GM11168 (cell line): Measurements from ENCODE around the gene ABHD16A.

Experiments
- in situ Hi-C: fragments of 300-500 bp; cut with MboI; formaldehyde crosslinking; loops from one replicate; pipeline ENCODE4 v1.12.0; 2022; ENCODE audit warnings: low sequenced_read_pairs; ENCODE audit not compliant: unreplicated experiment

The ABHD16A gene

DNA sequence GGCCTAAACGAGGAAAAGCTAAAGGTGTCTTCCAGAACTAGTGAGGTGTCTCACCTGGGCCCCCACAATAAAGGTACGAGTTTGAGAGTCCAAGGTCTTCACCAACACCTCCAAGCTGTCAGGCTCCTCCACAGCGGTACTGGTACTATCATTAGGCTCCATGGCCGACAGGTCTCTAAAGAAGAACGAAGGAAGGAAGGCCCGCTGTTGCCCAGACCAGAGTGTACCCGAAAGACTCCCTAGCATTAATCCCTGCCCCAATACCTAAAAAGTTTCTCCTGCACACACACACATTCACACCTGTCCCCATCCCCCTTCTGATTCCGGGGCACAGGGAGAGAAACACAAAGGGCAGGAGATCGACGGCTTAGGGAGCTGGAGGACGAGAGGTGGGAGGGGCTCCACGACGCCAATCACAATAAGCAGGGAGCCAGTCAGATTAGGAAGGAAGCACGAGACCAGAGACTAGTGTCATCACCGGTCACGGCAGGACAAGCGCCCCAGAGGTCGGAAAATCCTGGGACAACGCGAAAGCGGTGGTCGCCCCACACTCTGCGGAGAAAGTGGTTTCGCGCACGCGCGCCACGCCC is 51.4 kb downstream of the ABHD16A start:
- in situ Hi-C loops = no loop called here

DNA sequence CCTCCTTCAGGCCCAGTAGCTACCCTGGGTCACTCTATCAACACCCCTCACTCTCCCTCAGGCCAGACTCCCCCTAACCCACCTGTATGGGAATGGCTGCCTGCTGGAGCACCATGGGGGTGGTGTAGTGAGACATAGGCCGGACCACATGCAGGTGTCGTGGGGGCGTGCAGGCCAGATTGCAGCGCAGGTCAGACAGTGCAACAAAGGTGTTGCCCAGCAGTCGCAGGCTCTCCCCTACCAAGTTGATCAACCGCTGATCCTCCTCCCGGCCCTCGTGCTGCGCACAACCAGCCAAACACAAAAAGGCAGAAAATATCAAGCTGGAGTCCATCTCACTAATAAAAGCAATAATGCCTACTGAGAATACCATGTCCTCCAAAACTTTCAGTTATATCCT is 57.8 kb downstream of the ABHD16A start:
- in situ Hi-C loops = no loop called here

GRCh38 chr6:31643818-31644454 is 59.2 kb downstream of the ABHD16A start:
- in situ Hi-C loops = no loop called here

DNA sequence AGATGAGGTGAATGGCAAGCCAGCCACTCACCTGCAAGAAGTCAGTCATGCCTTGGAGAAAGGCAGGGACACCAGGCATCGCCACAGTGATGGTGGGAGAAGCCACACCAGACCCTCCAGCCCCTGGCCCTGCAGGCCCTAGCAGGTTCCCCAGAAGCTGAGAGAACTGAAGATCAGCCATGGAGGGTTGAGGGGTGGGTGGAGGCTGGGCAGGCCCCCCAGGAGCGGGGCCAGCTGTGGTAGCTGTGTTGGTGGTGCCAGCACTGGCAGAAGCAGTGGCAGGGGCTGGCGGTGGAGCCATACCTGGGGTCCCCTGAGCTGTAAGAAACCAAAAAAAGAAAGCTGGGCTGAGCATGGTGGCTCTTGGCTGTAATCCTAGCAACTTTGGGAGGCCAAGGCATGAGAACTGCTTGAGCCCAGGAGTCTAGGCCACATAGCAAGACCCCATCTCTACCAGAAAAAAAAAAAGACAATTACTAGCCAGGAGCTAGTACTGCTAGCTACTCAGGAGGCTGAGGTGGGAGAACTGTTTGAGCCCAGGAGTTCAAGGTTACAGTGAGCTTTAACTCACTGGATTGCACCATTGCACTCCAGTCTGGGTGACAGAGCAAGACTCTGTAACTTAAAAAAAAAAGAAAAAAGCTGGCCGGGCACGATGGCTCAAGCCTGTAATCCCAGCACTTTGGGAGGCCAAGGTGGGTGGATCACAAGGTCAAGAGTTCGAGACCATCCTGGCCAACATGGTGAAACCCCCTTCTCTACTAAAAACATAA is 60.1 kb downstream of the ABHD16A start:
- in situ Hi-C loops = no loop called here

DNA sequence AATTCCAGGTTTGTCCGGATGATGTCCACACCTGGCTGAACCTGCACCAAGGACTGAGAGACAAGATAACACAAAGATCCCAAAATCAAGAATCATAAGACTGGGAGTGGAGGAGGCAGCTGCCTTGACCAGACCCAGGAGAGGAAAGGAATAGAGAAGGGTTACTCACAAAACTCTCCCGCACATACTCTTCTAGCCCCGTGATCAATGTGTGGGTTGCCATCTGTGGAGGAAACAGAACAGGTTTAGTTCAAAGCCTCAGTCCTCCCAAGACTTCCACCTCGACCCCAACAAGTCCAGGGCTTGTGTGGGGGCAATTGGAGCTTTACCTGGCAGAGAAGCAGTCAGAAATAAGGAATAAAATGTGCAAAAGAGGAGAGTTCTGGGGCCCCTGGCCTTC is 61.8 kb downstream of the ABHD16A start:
- in situ Hi-C loops = no loop called here

GRCh38 chr6:31640612-31641011 is 62.5 kb downstream of the ABHD16A start:
- in situ Hi-C loops = no loop called here

DNA sequence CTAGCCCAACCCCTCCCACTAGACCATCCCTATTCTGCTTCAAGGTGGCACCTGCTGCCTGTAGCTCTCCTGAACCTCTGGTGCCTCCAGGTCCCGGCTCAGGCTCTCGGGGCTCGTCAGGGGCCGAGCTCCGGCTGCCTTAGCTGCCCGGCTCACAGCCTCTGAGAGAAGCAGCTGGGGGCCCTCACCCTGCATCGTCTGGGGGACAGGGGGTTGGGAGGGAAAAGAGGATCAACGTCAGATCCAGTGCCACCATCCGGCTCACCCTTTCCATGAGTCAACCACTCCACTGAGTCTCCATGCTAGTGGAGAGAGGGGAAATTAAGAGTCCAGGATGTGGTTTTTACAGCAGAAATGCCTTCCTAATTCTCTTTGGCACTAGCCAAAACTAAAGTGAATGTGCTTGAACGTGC is 63.7 kb downstream of the ABHD16A start:
- in situ Hi-C loops = no loop called here

DNA sequence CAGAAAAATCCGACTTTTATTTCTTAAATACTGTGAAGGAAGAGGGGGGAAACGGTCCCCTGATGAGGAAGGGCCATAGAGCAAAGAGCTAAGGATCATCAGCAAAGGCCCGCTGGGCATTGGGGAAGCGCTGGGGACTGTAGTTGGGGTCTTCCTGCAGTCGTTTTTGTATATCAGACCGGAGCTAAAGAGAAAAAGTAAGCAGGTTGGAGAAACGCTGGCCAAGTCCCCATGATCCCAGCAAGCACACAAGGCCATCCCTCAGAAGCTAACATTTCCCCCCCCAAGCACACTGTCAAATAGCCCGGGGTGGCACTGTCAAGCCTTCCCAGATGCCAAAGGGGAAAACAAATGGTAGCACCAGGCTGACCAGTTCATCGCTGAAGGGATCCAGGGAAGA is 64.1 kb downstream of the ABHD16A start:
- in situ Hi-C loops = no loop called here
